GM12874 (cell line): Measurements from ENCODE around the gene SERPINA5.
A peak's percentile ranks its signal among the peaks of the same experiment; 100 is the strongest.

Experiments
- CTCF ChIP-seq: IDR thresholded peaks from 2 replicates; pipeline ENCODE4 v1.5.1; 2011; ENCODE audit warnings: low read depth, mild to moderate bottlenecking, control low read depth, low read length, moderate library complexity; ENCODE audit not compliant: insufficient read depth

SERPINA5 gene

GRCh38 chr14:94547151-94547680 is 34.0 kb upstream of the SERPINA5 start:
- TF ChIP-seq CTCF: no peak

GRCh38 chr14:94547726-94548125 is 33.5 kb upstream of the SERPINA5 start:
- no peak for TF ChIP-seq CTCF

GRCh38 chr14:94548131-94548998 is 32.9 kb upstream of the SERPINA5 start:
- no peak for TF ChIP-seq CTCF

GRCh38 chr14:94548999-94549985 is 31.9 kb upstream of the SERPINA5 start:
- TF ChIP-seq CTCF: peak; percentile 86

- no peak for TF ChIP-seq CTCF
Observed at GRCh38 chr14:94550041-94550440, 31.2 kb upstream of the SERPINA5 start.

- no peak for TF ChIP-seq CTCF
Observed at GRCh38 chr14:94555991-94556390, 25.2 kb upstream of the SERPINA5 start.

- no peak for TF ChIP-seq CTCF
Observed at GRCh38 chr14:94557327-94557726, 23.9 kb upstream of the SERPINA5 start.
